ENCODE results near the gene CHN2.

Gene CHN2

GRCh38 chr7:29370531-29371314 is 176.1 kb downstream of the CHN2 start:
- no peak for DNase-seq

- DNase-seq = no peak
Observed at GRCh38 chr7:29371472-29371871, 176.9 kb downstream of the CHN2 start.

GRCh38 chr7:29372351-29373090 is 177.9 kb downstream of the CHN2 start:
- no peak for DNase-seq

DNA sequence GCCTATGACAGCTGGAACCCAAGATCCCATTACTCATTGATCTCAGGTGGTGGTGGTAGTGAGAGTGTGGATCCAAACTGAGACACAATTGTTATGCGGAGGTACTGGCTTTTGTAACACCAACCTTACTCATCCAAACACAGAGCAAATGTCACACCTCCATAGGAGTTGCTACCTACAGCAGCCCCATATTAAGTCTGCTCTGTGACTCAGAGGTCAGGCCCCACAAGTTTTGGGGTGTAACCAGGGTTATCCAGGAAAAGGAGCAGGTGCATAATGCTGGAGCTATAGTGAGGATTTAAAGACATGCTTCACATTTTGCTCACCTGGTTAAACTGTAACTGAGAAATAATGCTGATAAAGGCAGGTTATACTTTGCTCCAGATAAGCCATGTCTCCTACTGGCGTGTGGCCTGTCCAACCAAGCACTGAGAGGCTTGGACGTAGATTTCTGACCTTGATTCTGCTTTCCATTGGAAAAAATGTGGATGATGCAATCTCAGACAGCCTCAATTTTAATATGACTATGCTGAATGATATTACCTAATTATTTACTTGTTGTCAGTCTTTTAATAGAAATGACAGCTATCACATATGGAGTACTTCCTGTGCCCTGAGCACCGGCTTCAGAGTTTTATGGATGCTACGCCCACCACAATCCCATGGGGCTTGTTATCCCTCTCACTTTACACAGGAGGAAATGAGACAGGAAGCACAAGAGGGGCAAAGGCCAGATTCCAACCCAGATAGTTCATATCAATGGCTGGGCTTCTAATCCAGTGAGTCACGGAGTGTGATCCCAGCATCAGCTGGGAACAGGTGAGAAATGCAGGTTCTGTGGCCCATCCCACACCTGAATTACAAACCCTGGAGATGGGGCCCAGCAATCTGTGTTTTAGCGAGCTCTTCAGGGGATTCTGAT is 181.3 kb downstream of the CHN2 start:
- no peak for DNase-seq

DNA sequence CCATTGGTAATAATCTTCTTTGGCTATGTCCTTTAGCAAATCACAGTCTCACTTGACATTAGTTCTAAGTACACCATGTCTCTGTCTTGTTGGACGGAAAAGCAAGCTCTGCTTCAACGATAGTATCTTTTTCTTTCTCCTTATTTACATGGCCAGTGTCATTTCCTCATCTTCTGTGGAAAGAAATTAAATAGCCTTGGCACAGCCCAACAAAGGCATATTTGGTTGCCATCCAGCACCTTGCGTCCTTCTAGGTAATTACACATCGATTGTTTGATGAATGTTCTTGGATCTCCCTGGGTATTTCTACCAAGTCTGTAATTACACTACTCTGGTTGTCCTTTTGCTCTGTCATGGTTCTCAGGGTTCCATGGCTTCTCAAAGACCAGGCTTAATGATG is 183.1 kb downstream of the CHN2 start:
- DNase-seq = no peak

- DNase-seq = no peak
Observed at GRCh38 chr7:29379551-29379950, 185.0 kb downstream of the CHN2 start.

GRCh38 chr7:29381206-29382094 is 186.9 kb downstream of the CHN2 start:
- no peak for DNase-seq

DNA sequence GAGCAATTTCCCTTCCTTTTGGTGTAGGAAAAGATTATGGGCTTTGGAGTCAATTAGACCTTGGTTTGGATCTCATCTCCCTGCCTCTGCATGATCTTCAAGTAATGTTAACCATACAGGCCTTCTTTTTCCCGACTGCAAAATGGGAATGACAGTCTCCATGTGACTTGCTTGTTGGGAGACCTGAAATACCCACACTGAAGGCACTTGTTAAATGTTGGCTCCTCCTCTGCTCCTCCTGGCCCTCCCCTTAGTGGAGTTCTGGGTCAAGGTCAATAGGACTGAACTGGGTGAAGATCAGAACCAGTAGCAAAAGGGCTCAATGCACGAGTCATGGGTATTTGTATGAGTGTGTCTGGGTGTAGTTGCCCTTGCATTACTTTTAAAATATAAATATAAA is 189.7 kb downstream of the CHN2 start:
- no peak for DNase-seq

DNA sequence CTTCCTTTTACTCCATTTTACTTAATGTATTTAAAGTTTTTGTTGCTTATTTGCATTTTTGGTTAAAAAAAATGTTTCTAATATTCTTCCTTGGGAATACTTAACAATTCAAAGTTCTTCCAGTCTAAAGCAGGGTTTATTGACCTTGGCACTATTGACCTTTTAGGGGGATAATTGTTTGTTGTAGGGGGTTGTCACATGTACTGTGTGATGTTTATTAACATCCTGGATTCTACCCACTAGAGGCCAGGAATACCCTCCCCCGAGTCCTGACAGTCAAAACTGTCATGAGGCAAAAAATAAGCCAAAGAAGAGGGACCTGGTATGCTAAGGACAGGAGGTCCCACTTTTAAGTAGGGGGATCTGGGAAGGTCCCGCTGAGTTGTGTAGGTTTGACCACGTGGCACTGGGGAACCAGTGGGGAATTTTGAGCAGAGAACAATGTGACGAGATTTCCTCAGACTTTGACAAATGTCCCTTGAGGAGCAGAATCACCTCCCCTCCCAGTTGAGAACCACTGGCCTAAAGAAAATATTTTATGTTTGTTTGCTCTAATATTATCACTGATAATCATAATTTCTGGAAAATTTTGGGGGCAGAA is 190.7 kb downstream of the CHN2 start:
- no peak for DNase-seq

- DNase-seq = no peak
Observed at GRCh38 chr7:29386196-29386765, 191.7 kb downstream of the CHN2 start.

DNA sequence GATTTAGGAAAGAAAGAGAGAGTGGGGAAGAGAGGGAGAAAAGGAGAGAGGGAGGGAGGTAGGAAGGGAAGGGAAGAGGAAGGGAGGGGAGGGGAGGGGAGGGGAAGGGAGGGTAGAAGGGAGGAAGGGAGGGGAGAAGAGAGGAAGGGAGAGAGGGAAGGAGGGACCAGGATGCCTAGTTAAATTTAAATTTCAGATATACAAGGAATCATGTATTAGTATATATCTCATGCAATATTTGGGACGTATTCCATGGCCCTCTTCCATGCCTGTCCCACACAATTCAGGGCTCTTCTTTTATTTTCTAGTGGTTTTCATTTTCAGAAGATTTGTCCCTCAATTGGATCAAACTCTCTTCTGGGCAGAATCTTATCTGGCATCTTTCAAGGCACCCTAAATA is 196.7 kb downstream of the CHN2 start:
- no peak for DNase-seq

GRCh38 chr7:29394321-29394720 is 199.7 kb downstream of the CHN2 start:
- no peak for DNase-seq

DNA sequence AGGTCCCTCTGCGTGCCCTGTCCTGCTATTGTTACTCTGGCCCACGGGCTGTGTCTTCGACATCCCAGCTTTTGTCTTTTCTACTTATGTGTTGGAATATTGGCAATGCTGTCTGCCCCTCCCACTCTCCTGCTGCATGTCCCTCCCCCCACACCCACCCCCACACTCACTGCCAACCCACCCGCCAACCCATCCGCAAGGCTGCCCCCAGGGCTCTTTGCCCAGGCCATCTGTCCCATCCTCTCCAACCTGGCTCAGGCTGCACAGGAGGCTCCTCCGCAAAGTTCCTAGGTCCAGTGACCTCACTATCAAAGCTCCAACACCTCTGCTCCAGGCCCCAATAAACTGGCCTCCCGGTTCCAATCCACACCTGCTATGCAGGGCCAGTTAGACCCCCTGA is 202.0 kb downstream of the CHN2 start:
- no peak for DNase-seq

- no peak for DNase-seq
Observed at GRCh38 chr7:29397398-29397797, 202.8 kb downstream of the CHN2 start.

DNA sequence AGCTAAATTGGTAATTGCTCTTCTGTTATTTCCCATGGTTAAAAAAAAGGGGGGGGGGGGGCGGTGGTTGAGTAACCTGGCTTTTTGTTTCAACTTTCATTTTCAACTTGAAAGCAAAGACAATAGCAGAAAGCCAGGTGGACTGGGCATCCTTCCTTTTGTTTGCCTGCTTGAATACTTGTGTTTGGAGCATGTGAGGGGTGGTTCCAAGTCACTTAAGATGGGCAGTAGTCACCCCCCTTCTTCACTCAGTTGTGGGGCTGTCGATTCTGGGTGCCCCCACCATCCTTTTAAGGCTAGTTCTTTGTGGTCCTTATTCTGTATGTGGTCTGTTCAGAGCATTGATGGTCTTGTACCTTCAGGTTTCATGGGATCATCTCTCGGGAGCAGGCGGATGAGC is 203.4 kb downstream of the CHN2 start:
- DNase-seq = no peak

DNA sequence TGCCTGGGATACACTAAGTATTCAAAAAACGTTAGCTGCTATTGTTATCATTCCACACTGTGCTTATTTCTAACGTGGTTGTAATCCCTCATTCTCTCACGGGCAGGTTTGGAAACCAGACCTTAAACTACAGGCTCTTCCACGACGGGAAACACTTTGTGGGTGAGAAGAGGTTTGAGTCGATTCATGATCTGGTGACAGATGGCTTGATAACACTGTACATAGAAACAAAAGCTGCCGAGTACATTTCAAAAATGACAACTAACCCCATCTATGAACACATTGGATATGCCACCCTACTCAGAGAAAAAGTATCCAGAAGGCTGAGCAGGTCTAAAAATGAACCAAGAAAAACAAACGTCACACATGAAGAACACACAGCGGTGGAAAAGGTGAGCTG is 205.9 kb downstream of the CHN2 start:
- no peak for DNase-seq

DNA sequence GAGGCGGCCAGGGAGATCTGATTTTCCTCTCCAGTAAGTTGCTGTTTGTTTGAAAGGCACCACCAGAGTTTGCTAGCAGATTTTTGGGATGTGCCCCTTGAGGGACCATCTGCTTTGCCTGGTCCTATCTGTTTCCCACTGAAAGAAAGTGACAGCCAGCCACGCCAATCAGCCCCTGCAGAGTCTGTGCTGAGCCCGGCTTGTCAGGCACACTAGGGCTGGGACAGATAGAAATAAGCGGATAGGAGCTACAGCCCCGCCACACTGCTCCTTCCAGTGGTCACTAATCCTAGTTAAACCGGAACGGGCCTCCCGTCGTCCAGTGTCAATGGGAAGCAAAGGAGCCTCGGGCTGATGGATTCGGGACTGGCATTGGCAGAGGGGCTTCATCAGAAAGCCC is 207.2 kb downstream of the CHN2 start:
- DNase-seq = no peak

DNA sequence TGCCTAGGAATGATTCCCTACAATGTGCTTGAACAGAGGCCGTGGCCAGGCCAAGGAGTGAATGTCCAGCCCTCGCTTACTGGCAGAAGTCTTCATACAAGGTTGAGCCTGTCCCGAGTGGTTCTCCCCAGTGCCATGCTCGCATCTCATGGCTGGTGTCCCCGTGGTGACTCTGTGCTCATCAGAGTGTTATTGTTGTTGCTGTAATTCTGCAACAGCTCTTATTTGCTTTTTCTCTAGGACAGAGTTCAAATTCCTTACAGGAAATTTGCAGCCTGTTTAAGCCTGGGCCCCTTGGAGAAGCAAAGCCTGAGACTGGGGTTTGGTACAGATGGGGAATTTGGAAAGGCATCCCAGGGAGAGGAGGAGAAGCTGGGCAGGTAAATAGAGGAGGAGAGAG is 211.3 kb downstream of the CHN2 start:
- DNase-seq = no peak

DNA sequence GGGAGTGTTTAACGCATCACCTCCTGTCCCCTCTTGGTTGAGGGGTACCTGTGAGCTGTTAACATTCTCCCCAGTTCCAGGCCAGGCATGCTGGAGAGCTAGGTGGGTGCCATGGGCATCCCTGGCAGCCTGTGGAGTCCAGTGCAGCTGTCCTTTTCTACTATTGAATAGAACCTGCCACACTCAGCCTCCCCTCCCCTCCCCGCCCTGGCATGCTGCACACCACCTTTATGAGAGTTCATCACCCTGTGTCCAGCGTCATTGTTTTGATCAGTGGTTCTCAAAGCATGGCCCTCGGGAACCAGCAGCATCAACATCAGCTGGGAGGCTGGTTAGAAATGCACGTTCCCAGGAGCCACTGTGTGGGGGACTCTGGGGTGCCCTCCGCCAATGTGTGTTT is 211.8 kb downstream of the CHN2 start:
- DNase-seq = no peak

DNA sequence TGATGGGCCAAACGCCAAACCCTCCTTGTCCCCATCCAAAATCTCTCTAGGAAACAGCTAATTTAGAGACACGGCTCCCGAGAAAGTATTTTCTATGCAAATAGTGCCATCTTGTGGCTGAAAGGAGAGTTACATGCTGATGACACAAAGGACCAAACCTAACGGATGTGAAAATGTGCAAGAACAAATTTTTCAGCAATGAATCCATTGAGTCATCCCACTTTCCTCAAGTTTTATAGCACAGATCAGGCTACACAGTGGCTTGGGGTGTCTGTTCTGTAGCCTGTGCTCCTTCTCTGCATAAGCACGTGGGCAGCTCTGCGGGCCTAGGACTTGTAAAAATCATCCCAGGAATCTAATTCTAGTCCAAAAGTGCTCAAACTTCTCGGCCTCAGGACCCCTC is 214.3 kb downstream of the CHN2 start:
- no peak for DNase-seq

GRCh38 chr7:29410996-29411395 is 216.4 kb downstream of the CHN2 start:
- DNase-seq = no peak

GRCh38 chr7:29412912-29413311 is 218.3 kb downstream of the CHN2 start:
- DNase-seq = no peak
